Activated CD4-positive, alpha-beta T cell treated with anti-CD3 and anti-CD28 coated beads for 24 hours (primary cell): ENCODE measurements around the gene PROKR1.
"Not testable (repeated sequence)": the region's sequence is repeated elsewhere in the genome, so short reads cannot be mapped to it uniquely, and the experiment has no call there.

Experiments
- DNase-seq, 2 donors: peaks; one replicate each; pipeline ENCODE4 v3.0.0-alpha.2; 2020; ENCODE audit warnings: low read depth in 2 of 2

Gene PROKR1

DNA sequence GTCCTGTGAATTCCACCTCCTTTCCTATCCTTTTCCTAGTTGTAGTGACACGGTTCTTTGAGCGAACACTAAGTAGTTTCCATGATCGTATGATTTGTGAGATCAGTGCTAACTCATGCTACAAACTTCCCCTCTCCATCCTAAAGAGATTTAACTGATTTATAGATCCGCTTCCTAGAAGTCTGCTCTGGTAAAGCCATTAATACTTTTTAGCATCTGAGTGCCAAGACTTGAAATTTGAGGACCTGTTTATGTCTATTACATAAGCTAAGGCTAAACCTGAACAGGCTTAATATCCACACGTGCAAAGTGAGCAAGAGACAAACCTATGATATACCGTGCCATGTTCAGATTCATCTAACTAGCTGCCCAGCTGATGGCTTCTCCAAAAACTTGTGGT is 14.9 kb downstream of the PROKR1 start:
- no peak for DNase-seq

DNA sequence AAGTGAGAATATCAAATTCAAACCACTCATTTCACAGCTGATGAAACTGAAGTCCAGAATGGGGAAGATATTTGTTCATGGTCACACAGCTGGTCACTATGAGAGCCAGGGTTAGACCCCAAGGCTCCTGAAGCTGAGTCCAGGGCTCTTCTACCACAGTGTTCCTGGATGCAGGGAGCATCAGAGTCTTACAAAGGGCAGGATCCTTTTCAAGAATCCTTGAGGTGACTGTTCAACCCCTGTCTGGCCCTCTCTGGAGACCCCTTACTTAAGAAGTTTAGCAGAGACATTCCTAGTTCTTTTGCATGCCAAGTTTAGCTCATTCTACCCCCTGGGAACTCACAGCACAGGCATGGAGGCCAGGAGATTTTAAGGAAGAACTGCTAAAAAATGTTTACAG is 15.7 kb downstream of the PROKR1 start:
- DNase-seq, result no peak

DNA sequence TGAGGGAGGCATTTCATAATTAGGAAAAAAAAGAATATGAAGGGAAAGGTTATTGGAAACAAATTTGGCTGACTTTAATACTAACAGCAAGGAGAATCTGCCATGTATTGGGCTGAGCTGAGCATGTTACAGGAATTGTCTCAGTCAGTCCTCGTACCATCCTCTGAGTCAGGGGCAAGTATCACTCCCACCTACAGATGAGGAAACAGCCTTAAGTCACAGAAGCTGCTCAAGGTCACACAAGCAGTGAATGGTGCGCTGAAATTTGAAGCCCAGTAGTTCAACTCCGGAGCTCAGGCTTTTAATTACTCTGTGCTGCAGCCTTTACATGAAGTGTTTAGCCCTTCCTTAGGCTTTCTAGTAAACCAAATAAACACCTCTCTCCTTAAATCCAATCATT is 17.3 kb downstream of the PROKR1 start:
- no peak for DNase-seq

DNA sequence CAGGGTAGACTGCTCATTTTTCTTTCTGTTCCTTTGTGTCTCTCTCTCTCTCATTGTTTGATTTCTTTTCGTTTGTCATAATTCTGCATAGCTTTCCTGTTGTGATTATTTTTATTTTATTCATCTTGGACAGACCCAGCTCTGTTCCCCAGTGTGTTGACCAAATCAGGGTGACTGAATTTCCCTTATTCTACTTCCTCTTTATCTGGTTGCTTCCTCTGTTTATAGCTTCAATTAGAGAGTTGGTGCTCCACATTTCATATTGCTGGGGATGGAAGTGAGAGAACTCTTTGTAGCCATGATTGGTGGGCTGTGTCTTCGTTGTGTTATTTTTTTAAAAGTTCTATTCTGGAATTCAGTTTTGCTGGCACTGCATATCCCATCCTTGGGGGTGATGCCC is 19.1 kb downstream of the PROKR1 start:
- no peak for DNase-seq

DNA sequence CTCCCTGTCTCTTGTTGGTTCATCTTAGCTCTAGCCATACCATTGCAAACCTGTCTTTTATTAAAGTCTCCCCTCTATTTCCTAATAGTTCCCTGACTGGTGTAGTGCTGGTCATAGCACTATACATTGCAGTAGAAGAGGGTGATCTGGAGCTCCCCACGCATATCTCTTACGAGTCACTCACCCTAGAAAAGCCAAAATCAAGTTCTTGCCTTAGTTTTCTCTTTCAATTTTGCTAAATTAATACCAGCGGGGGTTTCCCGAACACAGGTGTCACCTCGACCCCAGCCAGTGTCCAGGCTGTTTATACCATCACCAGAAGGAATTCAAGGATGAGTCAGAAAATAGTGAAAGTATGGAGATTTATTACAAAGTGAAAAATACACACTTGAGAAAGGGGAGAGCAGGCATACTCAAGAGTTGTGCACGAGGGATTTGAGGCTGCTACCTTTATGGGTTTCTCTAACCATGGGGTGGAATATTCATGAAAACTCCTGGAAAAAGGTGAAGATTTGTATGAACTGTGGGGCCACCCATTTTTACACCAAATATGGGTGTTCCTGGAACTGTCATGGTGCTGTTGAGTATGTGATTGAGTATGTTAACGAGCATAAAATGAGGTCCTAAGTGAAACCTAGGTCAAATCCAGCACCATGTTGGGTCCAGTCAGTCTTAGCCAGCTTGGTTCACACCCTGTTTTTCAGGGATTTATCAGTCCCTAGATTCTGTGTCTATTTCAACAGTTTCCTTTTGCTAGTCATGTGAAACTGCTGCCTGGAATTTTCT is 20.2 kb downstream of the PROKR1 start:
- DNase-seq, result no peak

DNA sequence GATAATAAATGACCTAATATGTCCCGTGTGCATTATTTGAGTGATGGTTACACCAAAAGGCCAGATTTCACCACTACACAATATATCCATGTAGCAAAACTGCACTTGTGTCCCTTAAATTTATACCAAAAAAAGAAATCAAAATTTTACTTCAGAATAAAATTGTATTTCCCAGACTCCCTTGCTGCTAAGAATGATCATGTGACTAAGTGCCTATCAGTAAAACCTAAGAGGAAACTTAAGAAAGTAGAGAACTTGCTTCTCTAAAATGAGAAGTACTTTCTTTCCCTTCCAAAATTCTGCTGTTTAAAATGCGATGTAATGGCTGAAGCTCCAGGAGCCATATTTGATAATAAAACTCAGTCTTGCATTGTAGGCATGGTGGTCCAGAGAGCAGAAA is 24.0 kb downstream of the PROKR1 start:
- DNase-seq, result no peak

DNA sequence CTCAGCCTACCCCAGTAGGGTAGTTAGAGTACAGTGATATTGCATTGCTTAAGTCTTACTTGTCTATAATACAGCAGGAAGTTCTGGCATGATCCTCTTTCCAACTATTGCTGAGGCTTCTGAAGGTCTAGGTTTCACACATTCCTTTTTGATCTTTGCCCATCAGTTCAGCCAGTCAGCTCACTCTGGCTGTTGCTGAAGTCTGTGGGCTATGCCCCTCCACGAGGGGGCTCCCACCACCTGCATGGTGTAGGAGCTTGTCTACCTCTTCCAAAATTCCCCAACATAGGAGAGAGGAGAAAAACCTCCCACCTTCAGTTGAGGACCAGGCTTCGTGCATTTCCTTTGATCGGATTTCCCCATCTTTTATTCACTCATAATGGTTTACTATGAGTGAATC is 26.3 kb downstream of the PROKR1 start:
- DNase-seq, result no peak

DNA sequence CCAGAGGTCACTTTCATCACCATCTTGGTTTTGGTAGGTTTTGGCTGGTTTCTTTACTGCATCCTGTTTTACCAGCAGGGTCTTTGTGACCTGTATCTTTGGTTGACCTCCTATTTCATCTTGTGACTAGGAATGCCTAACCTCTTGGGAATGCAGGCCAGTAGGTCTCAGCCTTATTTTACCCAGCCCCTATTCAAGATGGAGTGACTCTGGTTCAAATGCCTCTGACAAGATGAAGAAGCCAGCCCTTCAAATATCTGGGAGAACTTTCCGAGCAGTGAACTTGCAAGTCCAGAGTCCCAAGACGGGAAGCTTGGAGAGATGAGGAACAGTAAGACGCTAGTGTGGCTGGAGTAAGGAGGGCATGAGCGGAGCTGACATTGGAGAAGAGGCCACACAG is 28.6 kb downstream of the PROKR1 start:
- no peak for DNase-seq

DNA sequence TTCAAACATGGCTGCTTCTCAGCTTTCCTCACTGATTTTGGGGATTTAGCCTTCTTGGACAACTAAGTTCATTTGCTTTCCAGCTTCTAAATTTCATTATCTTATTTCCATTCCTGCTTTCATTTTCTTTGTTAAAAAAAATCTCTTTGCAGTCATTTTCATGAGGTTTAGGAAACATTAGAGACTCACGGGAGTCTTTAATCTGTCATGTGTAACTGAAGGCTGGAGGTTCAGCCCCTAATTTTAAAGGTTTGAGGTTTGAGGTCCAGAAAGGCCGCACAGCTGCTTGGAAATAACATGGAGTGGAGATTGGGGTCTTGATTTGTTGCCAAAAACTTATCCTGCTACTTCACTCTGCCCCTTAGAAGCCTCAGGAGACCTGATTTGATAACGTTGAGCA is 30.3 kb downstream of the PROKR1 start:
- no peak for DNase-seq

DNA sequence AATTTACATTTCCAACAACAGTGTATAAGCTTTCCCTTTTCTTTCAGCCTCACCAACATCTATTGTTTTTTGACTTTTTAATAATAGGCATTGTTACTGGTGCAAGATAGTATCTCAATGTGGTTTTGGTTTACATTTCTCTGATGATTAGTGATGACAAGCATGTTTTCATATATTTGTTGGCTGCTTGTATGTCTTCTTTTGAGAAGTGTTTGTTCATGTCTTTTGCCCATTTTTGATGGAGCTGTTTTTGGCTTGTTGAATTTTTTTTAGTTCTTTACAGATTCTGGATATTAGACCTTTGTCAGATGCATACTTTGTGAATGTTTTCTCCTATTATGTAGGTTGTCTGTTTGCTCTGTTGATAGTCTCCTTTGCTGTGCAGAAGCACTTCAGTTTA is 32.1 kb downstream of the PROKR1 start:
- no peak for DNase-seq

DNA sequence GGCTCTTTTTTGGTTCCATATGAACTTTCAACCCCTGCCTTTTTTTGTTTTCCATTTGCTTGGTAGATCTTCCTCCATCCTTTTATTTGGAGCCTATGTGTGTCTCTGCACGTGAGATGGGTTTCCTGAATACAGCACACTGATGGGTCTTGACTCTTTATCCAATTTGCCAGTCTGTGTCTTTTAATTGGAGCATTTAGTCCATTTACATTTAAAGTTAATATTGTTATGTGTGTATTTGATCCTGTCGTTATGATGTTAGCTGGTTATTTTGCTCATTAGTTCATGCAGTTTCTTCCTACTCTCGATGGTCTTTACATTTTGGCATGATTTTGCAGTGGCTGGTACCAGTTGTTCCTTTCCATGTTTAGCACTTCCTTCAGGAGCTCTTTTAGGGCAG is 34.5 kb downstream of the PROKR1 start:
- not testable (repeated sequence) for DNase-seq

DNA sequence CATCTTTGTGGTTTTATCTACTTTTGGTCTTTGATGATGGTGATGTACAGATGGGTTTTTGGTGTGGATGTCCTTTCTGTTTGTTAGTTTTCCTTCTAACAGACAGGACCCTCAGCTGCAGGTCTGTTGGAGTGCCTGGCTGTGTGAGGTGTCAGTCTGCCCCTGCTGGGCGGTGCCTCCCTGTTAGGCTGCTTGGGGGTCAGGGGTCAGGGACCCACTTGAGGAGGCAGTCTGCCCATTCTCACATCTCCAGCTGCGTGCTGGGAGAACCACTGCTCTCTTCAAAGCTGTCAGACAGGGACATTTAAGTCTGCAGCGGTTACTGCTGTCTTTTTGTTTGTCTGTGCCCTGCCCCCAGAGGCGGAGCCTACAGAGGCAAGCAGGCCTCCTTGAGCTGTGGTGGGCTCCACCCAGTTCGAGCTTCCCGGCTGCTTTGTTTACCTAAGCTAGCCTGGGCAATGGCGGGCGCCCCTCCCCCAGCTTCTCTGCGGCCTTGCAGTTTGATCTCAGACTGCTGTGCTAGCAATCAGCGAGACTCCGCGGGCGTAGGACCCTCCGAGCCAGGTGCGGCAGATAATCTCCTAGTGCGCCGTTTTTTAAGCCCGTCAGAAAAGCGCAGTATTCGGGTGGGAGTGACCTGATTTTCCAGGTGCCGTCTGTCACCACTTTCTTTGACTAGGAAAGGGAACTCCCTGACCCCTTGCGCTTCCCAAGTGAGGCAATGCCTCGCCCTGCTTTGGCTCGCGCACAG is 36.0 kb downstream of the PROKR1 start:
- not testable (repeated sequence) for DNase-seq

DNA sequence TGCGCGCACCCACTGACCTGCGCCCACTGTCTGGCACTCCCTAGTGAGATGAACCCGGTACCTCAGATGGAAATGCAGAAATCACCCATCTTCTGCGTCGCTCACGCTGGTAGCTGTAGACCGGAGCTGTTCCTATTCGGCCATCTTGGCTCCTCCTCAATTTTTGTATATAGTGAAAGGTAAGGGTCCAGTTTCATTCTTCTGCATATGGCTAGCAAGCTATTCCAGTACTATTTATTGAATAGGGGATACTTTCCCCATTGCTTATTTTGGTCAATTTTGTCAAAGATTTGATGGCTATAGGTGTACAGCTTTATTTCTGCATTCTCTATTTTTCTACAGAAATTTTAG is 36.5 kb downstream of the PROKR1 start:
- not testable (repeated sequence) for DNase-seq

DNA sequence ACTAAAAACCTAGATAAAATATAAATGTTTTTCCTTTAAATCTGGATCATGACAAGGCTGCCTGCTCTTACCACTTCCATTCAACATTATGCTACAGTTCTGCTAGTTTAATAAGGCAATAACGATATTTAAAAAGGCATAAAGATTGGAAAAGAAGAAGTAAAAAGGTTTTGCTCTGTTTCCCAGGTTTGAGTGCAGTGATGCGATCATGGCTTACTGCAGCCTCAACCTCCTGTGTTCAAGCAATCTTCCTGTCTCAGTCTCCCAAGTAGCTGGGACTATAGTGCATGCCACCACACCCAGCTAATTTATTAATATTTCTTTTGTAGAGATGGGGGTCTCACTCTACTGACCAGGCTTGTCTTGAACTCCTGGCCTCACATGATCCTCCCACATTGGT is 40.8 kb downstream of the PROKR1 start:
- DNase-seq, result no peak

DNA sequence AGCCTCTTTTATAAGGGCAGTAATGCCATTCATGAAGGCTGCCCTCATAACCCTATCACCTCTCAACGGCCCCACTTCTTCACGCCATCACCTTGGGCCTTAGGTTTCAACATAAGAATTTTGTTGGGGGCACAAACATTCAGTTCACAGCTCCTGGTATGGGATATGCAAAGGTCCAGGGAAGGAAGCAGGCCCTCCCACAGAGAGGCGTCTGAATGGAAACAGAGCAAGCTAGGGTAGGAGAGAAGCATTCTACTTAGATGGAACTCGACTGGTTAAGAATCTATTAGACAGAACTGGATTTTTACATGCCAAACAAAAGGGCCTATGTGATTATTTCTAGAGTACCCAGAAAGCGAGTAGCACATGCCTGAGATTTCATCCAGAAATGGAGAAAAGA is 42.8 kb downstream of the PROKR1 start:
- DNase-seq, result no peak

DNA sequence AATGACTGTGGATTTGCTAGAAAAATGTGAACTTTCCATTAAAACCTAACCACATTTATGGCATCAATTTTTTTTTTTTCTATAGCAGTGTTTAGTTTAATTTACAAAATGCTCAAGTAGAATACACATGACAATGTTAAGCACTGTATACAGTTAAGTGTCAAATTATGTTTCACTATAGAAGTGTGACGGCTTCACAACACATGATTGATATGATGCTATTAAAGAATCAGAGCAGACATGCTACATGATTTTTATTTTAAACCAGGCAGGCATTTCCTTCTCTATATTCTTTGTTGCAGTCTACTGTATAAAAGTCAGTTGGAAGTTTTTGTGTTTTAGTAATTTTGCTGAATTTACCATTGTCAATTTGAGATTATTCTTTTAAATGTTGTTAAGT is 43.6 kb downstream of the PROKR1 start:
- DNase-seq, result no peak

DNA sequence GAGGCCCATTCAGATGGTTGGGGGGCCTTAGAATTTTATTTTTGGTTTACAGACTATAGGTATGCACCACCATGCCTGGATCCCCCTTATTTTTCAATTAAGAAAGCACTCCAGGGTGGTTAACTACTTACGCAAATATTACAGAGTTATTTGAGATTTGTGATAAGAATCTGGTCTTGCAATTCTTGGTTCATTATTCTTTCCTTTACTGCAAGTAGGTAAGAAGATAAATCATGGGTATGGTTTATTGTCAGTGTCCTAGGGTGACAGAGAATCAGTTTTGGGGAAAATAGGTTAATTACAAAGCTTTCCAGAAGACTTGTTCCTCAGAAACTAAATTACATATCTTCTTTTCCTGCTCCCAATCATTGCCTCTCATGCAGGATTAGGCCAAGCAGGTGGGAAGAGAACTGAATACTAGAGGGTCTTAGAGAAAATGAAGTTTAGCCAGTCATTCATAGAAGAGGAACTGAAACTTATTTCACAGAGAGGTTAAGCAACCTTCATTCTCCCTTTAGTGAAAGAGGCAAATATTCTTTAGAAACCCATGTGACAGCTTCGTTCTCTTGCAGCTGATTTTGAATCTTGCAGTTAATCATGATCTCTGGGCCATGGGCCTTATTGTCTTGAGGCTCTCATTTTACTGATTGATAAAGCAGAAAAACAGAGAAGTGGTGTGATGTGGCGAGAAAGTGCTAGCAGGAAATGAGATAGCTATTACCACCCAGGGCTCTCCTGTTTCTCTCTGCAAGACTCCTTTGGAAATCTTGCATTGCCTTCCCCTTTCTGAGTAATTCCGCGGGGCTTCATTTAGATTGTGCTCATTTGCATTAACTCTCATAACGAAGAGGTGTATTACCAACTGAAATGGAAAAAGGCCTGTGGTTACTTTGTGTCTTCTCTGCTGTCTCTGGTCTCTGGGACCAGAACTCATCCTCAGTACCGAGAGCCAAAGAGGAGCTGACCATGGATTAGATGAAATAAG is 46.5 kb downstream of the PROKR1 start:
- no peak for DNase-seq

DNA sequence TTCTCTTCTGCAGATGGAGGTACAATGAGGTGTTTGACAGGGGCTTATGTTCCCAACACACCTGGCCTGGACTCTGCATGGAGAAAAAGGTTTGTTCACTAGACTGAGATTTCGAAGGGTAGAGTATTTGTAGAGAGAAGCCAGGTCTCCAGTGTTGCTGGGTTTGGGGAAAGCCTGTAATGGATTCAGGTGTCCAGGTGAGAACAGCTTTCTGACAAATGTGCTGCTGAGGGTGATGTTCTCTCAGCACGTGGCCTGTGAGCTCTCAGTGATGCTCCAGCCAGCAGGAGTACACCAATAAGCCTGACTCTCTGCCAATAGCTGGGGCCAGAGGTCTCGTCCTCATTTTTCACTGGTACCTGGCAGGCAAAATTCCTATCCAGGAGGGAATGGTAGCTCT is 47.5 kb downstream of the PROKR1 start:
- no peak for DNase-seq

DNA sequence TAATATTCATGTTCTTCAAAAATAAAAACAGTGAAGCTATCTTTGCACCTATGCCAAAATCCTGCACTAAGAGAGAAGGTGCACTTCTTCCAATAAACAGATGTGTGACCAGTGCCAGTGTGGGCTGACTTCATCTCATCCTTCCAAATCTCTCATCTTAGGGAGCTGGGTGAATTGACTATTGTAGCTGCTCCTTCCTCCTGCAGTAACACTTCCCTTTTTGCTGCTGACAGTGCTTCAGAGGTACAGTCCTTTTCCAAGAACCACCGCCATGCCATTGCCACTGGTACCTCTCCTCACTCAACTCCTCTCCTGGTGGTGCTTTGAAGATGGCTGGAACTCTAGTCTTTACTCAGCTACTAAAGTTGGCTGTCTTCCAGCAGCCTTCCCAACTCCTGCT is 49.1 kb downstream of the PROKR1 start:
- no peak for DNase-seq

DNA sequence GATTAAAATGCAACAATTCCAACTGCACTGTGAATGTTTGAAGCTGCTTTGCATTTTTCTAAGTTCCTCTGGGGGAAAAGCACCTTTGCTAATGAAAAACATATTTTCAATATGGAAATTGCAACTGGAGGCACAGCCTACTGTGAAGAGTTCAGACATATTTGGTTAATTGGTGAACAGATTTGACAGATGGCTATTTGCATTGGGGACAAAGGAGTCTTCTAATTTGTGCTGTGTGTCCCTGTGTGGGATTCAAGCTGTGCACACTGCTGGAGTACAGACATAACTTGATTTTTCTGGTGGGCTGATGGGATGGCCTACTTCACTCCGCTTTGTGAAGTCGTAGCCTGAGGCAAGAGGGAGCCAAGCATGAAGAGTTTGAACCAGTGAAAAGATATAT is 50.6 kb downstream of the PROKR1 start:
- DNase-seq, result no peak

DNA sequence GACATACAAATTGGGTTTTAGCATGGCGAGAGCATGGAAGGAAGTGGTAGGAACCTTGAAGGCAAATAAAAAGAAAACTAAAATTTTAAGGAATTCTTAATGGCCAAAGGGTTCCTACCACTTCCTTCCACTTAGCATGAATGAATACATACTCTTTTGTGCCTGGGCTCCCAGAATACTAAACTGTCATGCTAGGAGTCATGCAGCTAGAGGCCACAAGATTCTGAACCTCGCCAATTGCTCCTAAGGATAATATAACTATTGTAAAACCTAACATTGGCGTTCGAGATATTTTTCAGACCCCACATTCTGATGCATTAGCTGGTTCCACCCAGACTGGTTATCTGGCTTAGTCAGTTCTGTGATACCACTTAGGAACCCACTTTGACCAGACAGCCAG is 52.6 kb downstream of the PROKR1 start:
- no peak for DNase-seq

DNA sequence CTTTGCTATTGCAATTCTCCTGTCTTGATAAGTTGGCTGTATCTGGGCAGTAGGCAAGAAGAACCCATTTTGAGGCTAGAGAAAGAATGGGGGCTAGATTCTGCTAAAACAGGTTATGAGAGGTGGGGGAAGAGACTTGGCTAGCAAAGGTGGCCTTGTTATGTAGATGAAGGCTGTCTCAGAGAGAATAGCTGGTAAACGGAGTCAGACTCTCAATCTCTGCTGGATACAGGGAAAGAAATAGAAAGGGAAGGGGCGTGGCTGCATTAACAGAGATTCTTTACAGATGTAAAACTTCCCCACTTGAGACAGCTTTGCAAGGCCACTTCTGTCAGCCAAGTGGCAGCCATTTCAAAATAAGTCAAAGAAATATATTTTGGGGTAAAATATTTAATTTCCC is 53.2 kb downstream of the PROKR1 start:
- no peak for DNase-seq
